ENCODE measurements around the gene WNT7A. TPM values are rescaled to one million over a fixed set of nuclear protein-coding genes. Genes with fewer than 3 reads are reported as not detected.

WNT7A gene
- total and polyA plus RNA-seq, 4 experiments from 2014 or later: 8.3 to 19.3 (median 13.5) TPM

- Histone ChIP-seq H3K27ac (ENCODE audit: low read depth, low read length) (no peak overlapping the region), H3K36me3 (ENCODE audit: insufficient read depth, low read length) (no peaks in the 10 kb centered on the region), H3K4me1 (ENCODE audit: insufficient read depth, low read length) (no peaks in the 10 kb centered on the region), H3K27me3 (ENCODE audit: insufficient read depth, low read length) (no peaks in the 10 kb centered on the region), H3K4me3 (ENCODE audit: low read length in 2 of 2) (no peak overlapping the region), H3K9me3 (ENCODE audit: control insufficient read depth in 1 of 2, low read length in 2 of 2) (no peaks in the 10 kb centered on the region)
- Mint-ChIP-seq H3K36me3 (peaks cover 10 to 15% of the 10 kb centered on the region in 2 donors), H3K9me3 (no peaks in the 10 kb centered on the region), H3K27ac (no peak overlapping the region), H3K4me1 (peaks cover 2 to 16% (median 10%) of the 10 kb centered on the region in 4 donors), H3K27me3 (peaks cover 0 to 2% of the 10 kb centered on the region in 2 donors), H3K4me3 (no peak overlapping the region)
- no peak for DNase-seq
- intact Hi-C loops (cut with micrococcal nuclease): no loop called here
- ChIA-PET POLR2A (ENCODE audit: partially characterized antibody) (interaction anchor here (1.5 to 2.1 kb wide), 2 partner anchors 18 to 36 kb away, joined by 3 to 4 read pairs; no protein-coding TSS in a partner anchor), CTCF (ENCODE audit: partially characterized antibody) (no interaction called here)
These were observed 35.6 kb downstream of the WNT7A start for GRCh38 chr3:13844286-13844685.

DNA sequence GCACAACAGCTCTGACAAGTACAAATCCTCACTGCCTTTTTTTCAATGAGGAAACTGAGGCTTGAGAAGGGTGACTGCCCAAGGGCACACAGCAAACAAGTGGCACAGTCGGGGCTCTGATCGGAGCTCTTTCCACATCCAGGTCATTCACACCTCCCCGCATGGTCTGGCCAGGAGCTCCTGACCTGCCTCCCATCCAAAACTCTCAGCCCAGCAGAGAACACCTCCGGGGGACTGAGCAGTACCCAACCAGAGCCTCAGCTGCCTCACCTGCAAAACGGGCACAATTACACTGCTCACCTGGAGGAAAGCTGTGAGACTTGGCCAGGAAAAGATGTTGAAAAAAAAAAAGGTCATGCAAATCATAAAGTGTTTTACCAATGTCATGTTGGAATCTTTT is 36.5 kb downstream of the WNT7A start:
- Histone ChIP-seq H3K27ac (ENCODE audit: low read depth, low read length) (no peak overlapping the region), H3K4me3 (ENCODE audit: low read length in 2 of 2) (no peak overlapping the region), H3K4me1 (ENCODE audit: insufficient read depth, low read length) (no peaks in the 10 kb centered on the region), H3K9me3 (ENCODE audit: control insufficient read depth in 1 of 2, low read length in 2 of 2) (no peaks in the 10 kb centered on the region), H3K27me3 (ENCODE audit: insufficient read depth, low read length) (no peaks in the 10 kb centered on the region), H3K36me3 (ENCODE audit: insufficient read depth, low read length) (no peaks in the 10 kb centered on the region)
- ChIA-PET POLR2A (ENCODE audit: partially characterized antibody) (interaction anchor here (0.7 to 2.1 kb wide), 3 partner anchors 19 to 37 kb away, joined by 3 to 4 read pairs (median 3); no protein-coding TSS in a partner anchor), CTCF (ENCODE audit: partially characterized antibody) (interaction anchor here (1.0 kb wide), 1 partner anchor 38 kb away, joined by 4 read pairs; no protein-coding TSS in a partner anchor)
- H3K4me1 Mint-ChIP-seq: peaks cover 0 to 7% (median 4%) of the 10 kb centered on the region in 4 donors
- H3K27ac Mint-ChIP-seq: peak overlapping the region in 1 of 7 donors; percentile 18
- intact Hi-C loops (cut with micrococcal nuclease): no loop called here
- H3K36me3 Mint-ChIP-seq: peaks cover 4 to 6% of the 10 kb centered on the region in 2 donors
- no peaks in the 10 kb centered on the region for H3K9me3 Mint-ChIP-seq
- H3K27me3 Mint-ChIP-seq: no peaks in the 10 kb centered on the region
- H3K4me3 Mint-ChIP-seq: no peak overlapping the region
- no peak for DNase-seq

- H3K9me3 Mint-ChIP-seq: no peaks in the 10 kb centered on the region
- DNase-seq: no peak
- intact Hi-C loops (cut with micrococcal nuclease): no loop called here
These were observed 37.6 kb downstream of the WNT7A start for GRCh38 chr3:13842226-13842625.

DNA sequence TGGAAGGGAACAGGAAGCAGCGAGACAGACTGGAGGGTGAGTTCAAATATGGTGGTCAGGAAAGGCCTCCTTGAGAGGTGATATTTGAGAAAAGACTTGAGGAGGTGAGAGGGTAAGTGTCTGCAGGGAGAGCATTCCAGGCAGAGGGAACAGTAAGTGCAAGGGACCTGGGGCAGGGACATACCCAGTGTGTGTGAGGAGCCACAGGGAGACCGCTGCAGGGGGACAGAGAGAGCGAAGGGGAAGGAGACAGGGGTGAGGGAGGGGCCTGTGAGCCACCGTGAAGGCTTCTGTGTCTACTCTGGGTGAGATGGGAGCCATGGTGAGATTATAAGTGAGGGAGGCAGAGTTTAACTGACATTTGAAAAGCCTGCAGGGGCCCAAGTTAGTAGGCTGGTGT is 38.0 kb downstream of the WNT7A start:
- intact Hi-C loops (cut with micrococcal nuclease): no loop called here
- Histone ChIP-seq H3K4me1 (ENCODE audit: insufficient read depth, low read length) (no peaks in the 10 kb centered on the region), H3K4me3 (ENCODE audit: low read length in 2 of 2) (no peak overlapping the region), H3K36me3 (ENCODE audit: insufficient read depth, low read length) (no peaks in the 10 kb centered on the region), H3K27ac (ENCODE audit: low read depth, low read length) (no peak overlapping the region), H3K27me3 (ENCODE audit: insufficient read depth, low read length) (no peaks in the 10 kb centered on the region), H3K9me3 (ENCODE audit: control insufficient read depth in 1 of 2, low read length in 2 of 2) (no peaks in the 10 kb centered on the region)
- ChIA-PET POLR2A (ENCODE audit: partially characterized antibody) (no interaction called here), CTCF (ENCODE audit: partially characterized antibody) (no interaction called here)
- Mint-ChIP-seq H3K4me1 (peaks cover 0 to 5% (median 0%) of the 10 kb centered on the region in 4 donors), H3K27ac (no peak overlapping the region), H3K4me3 (no peak overlapping the region), H3K36me3 (peaks cover 0 to 2% of the 10 kb centered on the region in 2 donors), H3K9me3 (no peaks in the 10 kb centered on the region), H3K27me3 (no peaks in the 10 kb centered on the region)
- DNase-seq: no peak

More at GRCh38 chr3:13842226-13842625, 37.6 kb downstream of the WNT7A start:
- H3K27ac ChIP-seq (ENCODE audit: low read depth, low read length): no peak overlapping the region
- H3K4me3 Mint-ChIP-seq: no peak overlapping the region
- no peak overlapping the region for H3K27ac Mint-ChIP-seq
- H3K9me3 ChIP-seq (ENCODE audit: control insufficient read depth in 1 of 2, low read length in 2 of 2): no peaks in the 10 kb centered on the region
- H3K4me3 ChIP-seq (ENCODE audit: low read length in 2 of 2): no peak overlapping the region
- POLR2A ChIA-PET (ENCODE audit: partially characterized antibody): no interaction called here
- H3K36me3 ChIP-seq (ENCODE audit: insufficient read depth, low read length): no peaks in the 10 kb centered on the region
- CTCF ChIA-PET (ENCODE audit: partially characterized antibody): no interaction called here
- peaks cover 0 to 5% (median under 1%) of the 10 kb centered on the region in 4 donors for H3K4me1 Mint-ChIP-seq
- H3K36me3 Mint-ChIP-seq: peaks cover under 1 to 2% of the 10 kb centered on the region in 2 donors
- no peaks in the 10 kb centered on the region for H3K27me3 Mint-ChIP-seq
- no peaks in the 10 kb centered on the region for H3K27me3 ChIP-seq (ENCODE audit: insufficient read depth, low read length)
- H3K4me1 ChIP-seq (ENCODE audit: insufficient read depth, low read length): no peaks in the 10 kb centered on the region

- no peak overlapping the region for H3K4me3 ChIP-seq (ENCODE audit: low read length in 2 of 2)
- H3K4me3 Mint-ChIP-seq: no peak overlapping the region
- intact Hi-C loops (cut with micrococcal nuclease): no loop called here
These were observed 38.7 kb downstream of the WNT7A start for GRCh38 chr3:13841141-13841540.

DNA sequence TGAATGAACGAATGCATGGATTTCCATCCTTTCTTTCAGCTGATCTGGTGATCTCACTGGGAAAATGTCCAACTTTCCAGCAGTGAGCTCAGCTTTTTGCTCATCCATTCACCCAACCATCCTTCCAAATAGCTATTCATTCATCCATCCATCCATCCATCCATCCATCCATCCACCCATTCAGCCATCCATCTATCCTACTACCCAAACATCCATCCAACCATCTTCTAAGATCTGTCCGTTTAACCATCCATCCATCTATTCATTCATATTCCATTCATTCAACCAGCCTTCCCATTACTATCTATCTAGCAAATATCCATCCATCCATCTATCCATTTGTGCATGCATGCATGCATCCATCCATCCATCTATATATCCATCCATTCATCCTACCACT is 39.4 kb downstream of the WNT7A start:
- H3K27ac ChIP-seq (ENCODE audit: low read depth, low read length): no peak overlapping the region
- no peak for DNase-seq
- Mint-ChIP-seq H3K27ac (no peak overlapping the region), H3K4me1 (peaks cover 1 to 15% (median 5%) of the 10 kb centered on the region in 4 donors), H3K9me3 (no peaks in the 10 kb centered on the region), H3K27me3 (no peaks in the 10 kb centered on the region), H3K4me3 (no peak overlapping the region), H3K36me3 (peaks cover 4 to 7% of the 10 kb centered on the region in 2 donors)
- no peaks in the 10 kb centered on the region for H3K9me3 ChIP-seq (ENCODE audit: control insufficient read depth in 1 of 2, low read length in 2 of 2)
- no peak overlapping the region for H3K4me3 ChIP-seq (ENCODE audit: low read length in 2 of 2)
- intact Hi-C loops (cut with micrococcal nuclease): no loop called here
- POLR2A ChIA-PET (ENCODE audit: partially characterized antibody): no interaction called here
- no peaks in the 10 kb centered on the region for H3K27me3 ChIP-seq (ENCODE audit: insufficient read depth, low read length)
- no peaks in the 10 kb centered on the region for H3K36me3 ChIP-seq (ENCODE audit: insufficient read depth, low read length)
- CTCF ChIA-PET (ENCODE audit: partially characterized antibody): interaction anchor here (1.4 kb wide), 1 partner anchor 41 kb away, joined by 3 read pairs; no protein-coding TSS in a partner anchor
- H3K4me1 ChIP-seq (ENCODE audit: insufficient read depth, low read length): no peaks in the 10 kb centered on the region

More at GRCh38 chr3:13841141-13841540, 38.7 kb downstream of the WNT7A start:
- Histone ChIP-seq H3K36me3 (ENCODE audit: insufficient read depth, low read length) (no peaks in the 10 kb centered on the region), H3K9me3 (ENCODE audit: control insufficient read depth in 1 of 2, low read length in 2 of 2) (no peaks in the 10 kb centered on the region), H3K4me1 (ENCODE audit: insufficient read depth, low read length) (no peaks in the 10 kb centered on the region), H3K27ac (ENCODE audit: low read depth, low read length) (no peak overlapping the region), H3K27me3 (ENCODE audit: insufficient read depth, low read length) (no peaks in the 10 kb centered on the region)
- DNase-seq: no peak
- Mint-ChIP-seq H3K36me3 (peaks cover 3 to 4% of the 10 kb centered on the region in 2 donors), H3K4me1 (peaks cover 0 to 10% (median under 1%) of the 10 kb centered on the region in 4 donors), H3K27ac (no peak overlapping the region), H3K27me3 (no peaks in the 10 kb centered on the region), H3K9me3 (no peaks in the 10 kb centered on the region)
- POLR2A ChIA-PET (ENCODE audit: partially characterized antibody): no interaction called here
- CTCF ChIA-PET (ENCODE audit: partially characterized antibody): interaction anchor here (1.4 kb wide), 1 partner anchor 40 kb away, joined by 3 read pairs; no protein-coding TSS in a partner anchor

GRCh38 chr3:13839726-13840340 is 40.0 kb downstream of the WNT7A start:
- Mint-ChIP-seq H3K36me3 (peaks cover 6 to 7% of the 10 kb centered on the region in 2 donors), H3K9me3 (no peaks in the 10 kb centered on the region), H3K27ac (peak overlapping the region in 1 of 7 donors; percentile 4), H3K27me3 (no peaks in the 10 kb centered on the region), H3K4me1 (peaks cover 2 to 15% (median 7%) of the 10 kb centered on the region in 4 donors), H3K4me3 (no peak overlapping the region)
- intact Hi-C loops (cut with micrococcal nuclease): no loop called here
- Histone ChIP-seq H3K27ac (ENCODE audit: low read depth, low read length) (no peak overlapping the region), H3K27me3 (ENCODE audit: insufficient read depth, low read length) (no peaks in the 10 kb centered on the region), H3K4me3 (ENCODE audit: low read length in 2 of 2) (no peak overlapping the region), H3K9me3 (ENCODE audit: control insufficient read depth in 1 of 2, low read length in 2 of 2) (no peaks in the 10 kb centered on the region), H3K4me1 (ENCODE audit: insufficient read depth, low read length) (no peaks in the 10 kb centered on the region), H3K36me3 (ENCODE audit: insufficient read depth, low read length) (no peaks in the 10 kb centered on the region)
- POLR2A ChIA-PET (ENCODE audit: partially characterized antibody): no interaction called here
- no peak for DNase-seq
- CTCF ChIA-PET (ENCODE audit: partially characterized antibody): no interaction called here
